ENCODE data around the gene PUS10. TPM values are rescaled to one million over a fixed set of nuclear protein-coding genes. Genes with fewer than 3 reads are reported as not detected.

The PUS10 gene
- total RNA-seq, 1 experiment from 2014 or later, result 5.2 TPM

GRCh38 chr2:60936757-60937156 is 81.3 kb downstream of the PUS10 start:
- no peaks in the 10 kb centered on the region for H3K36me3 ChIP-seq (ENCODE audit: control insufficient read depth, insufficient read depth, low read length)
- in situ Hi-C loops (cut with HindIII; ENCODE audit: low pct_unique_long_range_greater_than_20kb, low sequenced_read_pairs), result no loop called here
- ATAC-seq (no peak), DNase-seq (ENCODE audit: low read depth, low spot score) (no peak)
- no peaks in the 10 kb centered on the region for H3K4me1 ChIP-seq (ENCODE audit: control insufficient read depth, insufficient read depth, low read length)
- BruUV-seq (replicated peaks), result no TSS peak
- ChIA-PET POLR2A (no interaction called here), CTCF (interaction anchor here (0.6 kb wide), 1 partner anchor 33 kb away, joined by 4 read pairs; no protein-coding TSS in a partner anchor)
- no peak for TF ChIP-seq POLR2AphosphoS5 (IDR thresholded peaks at IDR 0.05; ENCODE audit: low read depth, low read length)
- no peak for TF ChIP-seq REST (IDR thresholded peaks at IDR 0.05; ENCODE audit: insufficient read depth in 1 of 2, low read depth in 2 of 2, low read length in 1 of 2)
- no peak for TF ChIP-seq TCF7L2 (IDR thresholded peaks at IDR 0.05; ENCODE audit: low read depth, low read length)
- TF ChIP-seq, protein P1, sequence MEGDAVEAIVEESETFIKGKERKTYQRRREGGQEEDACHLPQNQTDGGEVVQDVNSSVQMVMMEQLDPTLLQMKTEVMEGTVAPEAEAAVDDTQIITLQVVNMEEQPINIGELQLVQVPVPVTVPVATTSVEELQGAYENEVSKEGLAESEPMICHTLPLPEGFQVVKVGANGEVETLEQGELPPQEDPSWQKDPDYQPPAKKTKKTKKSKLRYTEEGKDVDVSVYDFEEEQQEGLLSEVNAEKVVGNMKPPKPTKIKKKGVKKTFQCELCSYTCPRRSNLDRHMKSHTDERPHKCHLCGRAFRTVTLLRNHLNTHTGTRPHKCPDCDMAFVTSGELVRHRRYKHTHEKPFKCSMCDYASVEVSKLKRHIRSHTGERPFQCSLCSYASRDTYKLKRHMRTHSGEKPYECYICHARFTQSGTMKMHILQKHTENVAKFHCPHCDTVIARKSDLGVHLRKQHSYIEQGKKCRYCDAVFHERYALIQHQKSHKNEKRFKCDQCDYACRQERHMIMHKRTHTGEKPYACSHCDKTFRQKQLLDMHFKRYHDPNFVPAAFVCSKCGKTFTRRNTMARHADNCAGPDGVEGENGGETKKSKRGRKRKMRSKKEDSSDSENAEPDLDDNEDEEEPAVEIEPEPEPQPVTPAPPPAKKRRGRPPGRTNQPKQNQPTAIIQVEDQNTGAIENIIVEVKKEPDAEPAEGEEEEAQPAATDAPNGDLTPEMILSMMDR (IDR thresholded peaks at IDR 0.05), result no peak
- no peak for TF ChIP-seq SIN3A (IDR thresholded peaks at IDR 0.05; ENCODE audit: borderline replicate concordance, insufficient read depth, low read depth, low read length)
- no peaks in the 10 kb centered on the region for H3K9me3 ChIP-seq (ENCODE audit: control insufficient read depth, insufficient read depth, low read depth, low read length)
- intact Hi-C loops (cut with micrococcal nuclease; ENCODE audit: unreplicated experiment), result no loop called here
- H3K27me3 ChIP-seq (ENCODE audit: control insufficient read depth, insufficient read depth, low read length), result no peaks in the 10 kb centered on the region
- no peak overlapping the region for H3K4me3 ChIP-seq (ENCODE audit: low read depth in 2 of 2, low read length in 2 of 2)
- no peak overlapping the region for H3K27ac ChIP-seq (ENCODE audit: low read length)

GRCh38 chr2:60934165-60934722 is 83.8 kb downstream of the PUS10 start:
- ChIA-PET POLR2A (no interaction called here), CTCF (no interaction called here)
- H3K4me3 ChIP-seq (ENCODE audit: low read depth in 2 of 2, low read length in 2 of 2), result no peak overlapping the region
- H3K27ac ChIP-seq (ENCODE audit: low read length), result no peak overlapping the region
- in situ Hi-C loops (cut with HindIII; ENCODE audit: low pct_unique_long_range_greater_than_20kb, low sequenced_read_pairs), result no loop called here
- BruUV-seq (replicated peaks), result no TSS peak
- H3K27me3 ChIP-seq (ENCODE audit: control insufficient read depth, insufficient read depth, low read length), result no peaks in the 10 kb centered on the region
- DNase-seq (ENCODE audit: low read depth, low spot score) (no peak), ATAC-seq (no peak)
- TF ChIP-seq POLR2AphosphoS5 (IDR thresholded peaks at IDR 0.05; ENCODE audit: low read depth, low read length), result no peak
- TF ChIP-seq TCF7L2 (IDR thresholded peaks at IDR 0.05; ENCODE audit: low read depth, low read length), result no peak
- no peak for TF ChIP-seq SIN3A (IDR thresholded peaks at IDR 0.05; ENCODE audit: borderline replicate concordance, insufficient read depth, low read depth, low read length)
- no peak for TF ChIP-seq REST (IDR thresholded peaks at IDR 0.05; ENCODE audit: insufficient read depth in 1 of 2, low read depth in 2 of 2, low read length in 1 of 2)
- TF ChIP-seq, protein P1 (IDR thresholded peaks at IDR 0.05), result no peak
- no peaks in the 10 kb centered on the region for H3K36me3 ChIP-seq (ENCODE audit: control insufficient read depth, insufficient read depth, low read length)
- intact Hi-C loops (cut with micrococcal nuclease; ENCODE audit: unreplicated experiment), result no loop called here
- no peaks in the 10 kb centered on the region for H3K9me3 ChIP-seq (ENCODE audit: control insufficient read depth, insufficient read depth, low read depth, low read length)
- no peaks in the 10 kb centered on the region for H3K4me1 ChIP-seq (ENCODE audit: control insufficient read depth, insufficient read depth, low read length)
